T-helper 2 cell treated with Interferon-gamma antibody and Interleukin-4, amounts not matched to agents 100 ng/mL and 5 ng/mL, for 36 hours (primary cell): ENCODE measurements around the gene KLK8. TPM values are rescaled to one million over a fixed set of nuclear protein-coding genes. Genes with fewer than 3 reads are reported as not detected.

ENCODE experiments used
- intact Hi-C: fragments of 100-400 bp; cut with micrococcal nuclease; formaldehyde crosslinking; loops from one replicate; pipeline ENCODE4 v1.15.1; 2023
- total RNA-seq: library from RNA; stranded (reverse); gene quantifications from 2 replicates; pipeline ENCODE4 v1.2.3, GENCODE V29; 2022

Gene KLK8, protein sequence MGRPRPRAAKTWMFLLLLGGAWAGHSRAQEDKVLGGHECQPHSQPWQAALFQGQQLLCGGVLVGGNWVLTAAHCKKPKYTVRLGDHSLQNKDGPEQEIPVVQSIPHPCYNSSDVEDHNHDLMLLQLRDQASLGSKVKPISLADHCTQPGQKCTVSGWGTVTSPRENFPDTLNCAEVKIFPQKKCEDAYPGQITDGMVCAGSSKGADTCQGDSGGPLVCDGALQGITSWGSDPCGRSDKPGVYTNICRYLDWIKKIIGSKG
- total RNA-seq, result not detected in 2 replicates

DNA sequence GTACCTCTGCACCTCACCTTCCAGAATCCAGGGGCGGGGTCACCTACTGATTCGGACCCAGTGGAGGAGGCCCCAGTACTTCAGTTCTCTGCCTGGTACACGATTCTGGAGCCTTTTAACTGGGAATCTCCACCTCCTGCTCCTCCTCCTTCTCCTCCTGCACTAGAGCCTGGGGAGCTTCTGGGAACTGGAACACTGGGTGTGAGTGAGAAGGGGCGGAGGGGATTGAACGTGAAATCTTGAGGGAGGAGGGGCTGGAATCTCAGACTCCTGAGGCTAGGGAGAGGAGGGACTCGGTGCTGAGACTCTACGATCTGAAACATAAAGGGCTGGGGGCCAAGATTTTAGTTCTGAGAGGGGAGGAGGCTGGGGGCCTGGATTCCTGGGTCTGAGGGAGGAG, at the start of gene KLK8:
Gene KLK8 (minus strand): TSS at position 90 of the 400 bp plus-strand sequence. CDS start 437 bp downstream, outside the sequence.
- intact Hi-C loops, result no loop called here

DNA sequence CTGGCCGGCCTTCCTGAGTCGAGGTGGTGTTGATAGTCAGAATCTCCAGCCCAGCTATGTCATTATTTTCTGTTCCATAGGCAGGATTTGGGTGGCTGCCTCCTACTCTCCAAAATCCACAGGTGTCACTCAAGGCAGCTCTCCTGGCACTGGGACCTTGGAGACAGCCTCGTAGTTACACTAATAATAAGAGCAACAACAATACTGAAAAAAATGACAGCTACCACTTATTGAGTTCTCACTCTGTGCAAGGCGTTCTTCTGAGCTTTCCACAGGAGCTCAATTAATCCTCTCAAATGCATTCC, 45.6 kb upstream of the KLK8 start:
- intact Hi-C loops, result no loop called here

DNA sequence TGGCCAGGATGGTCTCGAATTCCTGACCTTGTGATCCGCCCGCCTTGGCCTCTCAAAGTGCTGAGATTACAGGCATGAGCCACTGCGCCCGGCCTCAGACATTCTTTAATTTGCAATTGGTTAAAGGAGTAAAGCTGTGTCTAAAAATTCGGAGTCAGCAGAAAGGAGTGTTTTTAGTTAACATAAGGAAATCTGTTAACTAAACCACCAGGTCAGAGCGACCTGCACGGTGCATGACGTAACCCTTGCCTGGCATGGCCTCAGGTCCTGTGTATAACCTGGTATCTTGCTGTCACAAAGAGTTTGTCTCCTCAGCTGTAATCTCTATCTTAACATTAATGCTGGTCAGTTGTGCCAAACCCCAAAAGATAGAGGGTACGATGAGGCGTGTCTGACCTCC, 42.9 kb upstream of the KLK8 start:
- intact Hi-C loops, result no loop called here

DNA sequence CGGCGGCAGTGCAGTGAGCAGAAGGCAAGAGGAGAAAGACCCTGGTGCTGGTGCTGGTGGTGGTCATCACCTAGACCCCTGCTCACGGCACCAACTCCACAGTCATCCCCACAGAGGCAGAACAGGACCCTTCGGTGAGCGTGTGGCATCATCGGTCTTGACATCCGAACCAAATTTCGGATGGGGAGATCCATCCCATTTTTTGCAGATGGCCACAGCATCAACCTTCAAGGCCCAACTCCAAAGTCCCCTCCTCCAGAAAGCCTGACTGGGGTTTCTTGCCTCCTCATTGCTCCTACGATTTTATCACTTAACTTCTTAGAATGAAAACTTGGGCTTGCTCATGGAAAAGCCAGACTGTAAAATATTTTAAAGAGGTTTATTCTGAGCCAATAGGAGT, 42.1 kb upstream of the KLK8 start:
- intact Hi-C loops, result no loop called here

DNA sequence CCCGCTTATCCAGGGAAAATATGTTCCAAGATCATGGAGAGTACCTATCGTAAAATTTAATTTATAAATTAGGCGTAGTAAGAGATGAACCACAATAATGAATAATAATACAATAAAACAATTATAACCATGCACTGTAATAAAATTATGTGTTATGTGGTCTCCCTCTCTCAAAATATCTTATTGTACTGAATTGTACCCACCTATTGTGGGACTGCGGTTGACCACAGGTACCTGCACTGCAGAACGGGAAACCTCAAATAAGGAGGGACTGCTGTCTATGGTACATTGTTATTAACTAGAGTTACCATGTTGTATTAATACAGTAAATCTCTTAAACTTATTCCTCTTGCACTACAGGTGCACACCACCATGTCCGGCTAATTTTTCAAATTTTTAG, 38.7 kb upstream of the KLK8 start:
- intact Hi-C loops, result no loop called here

DNA sequence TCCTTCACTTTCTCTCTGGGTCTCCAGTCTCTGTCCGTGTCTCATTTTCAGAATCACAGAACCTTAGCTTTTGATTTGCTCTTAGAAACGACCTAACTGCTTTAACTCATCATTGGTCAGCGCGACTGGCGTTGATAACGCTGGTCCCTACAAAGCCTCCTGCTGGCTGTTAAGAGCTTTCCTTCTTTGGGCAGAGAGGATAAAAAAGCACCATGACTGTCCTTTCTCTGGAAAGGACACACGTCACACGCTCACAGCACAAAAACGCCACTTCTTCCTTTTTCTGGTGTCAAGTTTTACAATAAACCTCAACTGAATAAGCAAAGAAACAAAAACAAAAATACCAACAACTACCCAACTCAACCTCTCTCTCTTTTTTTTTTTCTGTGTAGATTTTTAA, 35.1 kb upstream of the KLK8 start:
- intact Hi-C loops, result no loop called here

DNA sequence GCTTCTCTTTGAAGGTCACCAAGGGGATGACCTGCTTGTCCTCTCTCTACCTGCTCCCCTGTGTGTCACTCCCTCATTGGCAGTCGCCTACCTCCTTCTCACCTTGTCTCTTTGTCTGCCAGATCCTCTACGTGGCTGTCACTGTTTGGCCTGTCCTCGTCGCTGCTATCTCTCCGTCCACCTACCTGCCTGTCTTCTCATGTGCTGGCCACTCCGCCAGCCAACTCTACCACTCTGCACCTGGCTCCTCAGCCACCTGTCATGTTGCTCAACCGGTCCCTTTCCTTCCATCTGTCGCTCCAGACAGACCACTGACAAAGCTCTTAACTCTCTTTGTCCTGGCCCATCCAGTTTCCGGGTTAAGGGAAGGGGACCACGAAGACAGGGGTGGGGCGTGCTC, 33.3 kb upstream of the KLK8 start, which contains the start of gene KLK12:
Gene KLK12 (minus strand): TSS at position 299 of the 400 bp plus-strand sequence. CDS start 381 bp downstream, outside the sequence.
- intact Hi-C loops, result no loop called here

DNA sequence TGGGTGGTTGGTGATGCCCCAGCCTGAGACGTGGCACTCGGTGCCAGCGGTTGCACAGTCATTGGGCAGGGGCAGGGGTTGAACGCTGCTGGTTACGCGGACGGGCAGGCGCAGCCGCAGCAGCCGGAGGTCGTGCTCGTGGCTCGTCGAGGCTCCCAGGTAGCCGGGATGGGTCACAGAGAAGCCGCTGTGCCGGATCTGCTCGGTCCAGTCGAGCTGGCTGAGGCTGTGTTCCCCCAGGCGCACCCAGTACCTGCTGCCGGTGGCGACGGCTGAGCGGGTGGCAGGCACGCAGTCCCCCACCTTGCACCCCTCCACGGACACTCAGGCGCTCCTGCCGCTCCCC, 30.4 kb upstream of the KLK8 start:
- intact Hi-C loops, result no loop called here

DNA sequence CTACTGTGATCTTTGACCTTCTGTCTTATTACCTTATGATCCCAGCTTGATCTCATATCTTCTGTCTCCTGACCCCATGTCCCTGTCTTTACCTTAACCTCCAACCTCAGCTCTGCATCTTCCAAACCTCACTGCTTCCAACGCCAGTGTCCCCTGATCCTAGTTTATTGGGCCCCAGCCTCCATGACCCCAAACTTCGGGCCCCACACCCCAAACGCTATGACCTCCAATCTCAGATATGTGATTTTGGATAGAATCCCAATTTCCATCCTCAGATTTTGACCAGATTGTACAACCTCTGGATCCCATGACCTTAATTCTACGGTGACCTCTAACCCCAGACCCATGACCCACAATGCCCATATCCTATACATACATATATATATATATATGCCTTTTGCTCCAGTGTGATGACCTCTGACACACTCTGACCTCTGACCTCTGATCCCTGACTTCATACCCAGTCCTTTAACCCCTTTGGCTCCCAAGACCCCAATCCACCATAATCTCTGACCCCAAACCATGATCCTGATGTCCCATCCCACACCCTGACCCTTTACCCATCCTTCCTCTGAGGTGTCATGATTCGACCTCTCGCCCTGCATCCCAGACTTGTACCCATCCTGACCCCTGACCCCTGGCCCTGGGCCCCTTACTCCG, 29.9 kb upstream of the KLK8 start:
- intact Hi-C loops, result no loop called here

DNA sequence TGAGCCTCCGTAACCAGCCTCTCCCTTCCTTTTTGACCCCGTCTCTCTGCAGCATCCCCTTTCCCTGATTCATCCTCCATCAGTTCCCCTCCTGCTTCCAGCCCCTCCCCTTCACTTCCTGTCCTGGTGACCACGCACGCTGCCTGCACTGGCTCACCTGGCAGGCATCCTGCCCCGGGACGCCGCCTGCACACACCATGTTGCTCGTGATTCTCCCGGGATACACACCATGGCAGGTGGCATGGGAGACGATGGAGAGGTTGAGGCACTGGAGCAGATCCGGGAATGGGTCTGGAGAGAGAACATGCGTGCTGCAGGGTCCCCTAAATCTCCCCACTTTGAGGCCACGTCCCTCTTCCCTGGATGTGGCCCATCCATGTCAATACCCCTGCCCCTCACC, 29.2 kb upstream of the KLK8 start:
- intact Hi-C loops, result no loop called here

DNA sequence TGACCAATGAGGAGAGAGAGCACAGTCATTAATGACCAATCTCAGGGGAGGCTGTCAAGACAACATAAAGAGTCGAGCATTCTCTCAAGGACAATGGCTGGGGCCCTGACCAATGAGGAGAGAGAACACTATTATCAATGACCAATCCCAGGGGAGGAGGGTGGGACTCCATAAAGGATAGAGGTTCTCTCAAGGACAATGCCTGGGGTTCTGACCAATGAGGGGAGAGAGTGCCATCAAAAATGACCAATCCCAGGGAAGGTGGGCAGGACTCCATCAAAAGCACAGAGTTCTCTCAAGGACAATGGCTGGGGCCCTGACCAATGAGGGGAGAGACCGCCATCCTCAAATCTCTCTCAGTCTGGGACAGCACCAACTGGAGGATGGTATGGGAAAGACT, 28.3 kb upstream of the KLK8 start:
- intact Hi-C loops, result no loop called here

DNA sequence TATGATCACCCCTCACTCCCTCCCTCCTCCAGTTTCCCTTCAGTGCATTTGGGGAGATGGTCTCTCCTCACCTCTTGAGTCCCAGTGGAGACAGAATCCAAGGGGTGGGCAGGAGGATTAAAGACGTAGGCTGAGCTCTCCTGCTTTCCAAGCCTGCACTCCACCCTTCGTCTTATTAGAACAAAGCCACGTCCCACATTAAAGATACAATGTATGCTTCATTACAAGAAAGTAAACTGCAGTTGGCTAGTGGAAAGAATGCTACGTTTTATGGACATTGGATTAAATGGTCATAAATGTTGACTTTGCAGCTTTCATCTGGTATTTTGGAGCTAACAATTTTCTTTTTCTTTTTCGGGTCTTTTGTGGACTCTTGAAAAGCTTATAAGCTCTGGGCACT, 26.5 kb upstream of the KLK8 start:
- intact Hi-C loops, result no loop called here

DNA sequence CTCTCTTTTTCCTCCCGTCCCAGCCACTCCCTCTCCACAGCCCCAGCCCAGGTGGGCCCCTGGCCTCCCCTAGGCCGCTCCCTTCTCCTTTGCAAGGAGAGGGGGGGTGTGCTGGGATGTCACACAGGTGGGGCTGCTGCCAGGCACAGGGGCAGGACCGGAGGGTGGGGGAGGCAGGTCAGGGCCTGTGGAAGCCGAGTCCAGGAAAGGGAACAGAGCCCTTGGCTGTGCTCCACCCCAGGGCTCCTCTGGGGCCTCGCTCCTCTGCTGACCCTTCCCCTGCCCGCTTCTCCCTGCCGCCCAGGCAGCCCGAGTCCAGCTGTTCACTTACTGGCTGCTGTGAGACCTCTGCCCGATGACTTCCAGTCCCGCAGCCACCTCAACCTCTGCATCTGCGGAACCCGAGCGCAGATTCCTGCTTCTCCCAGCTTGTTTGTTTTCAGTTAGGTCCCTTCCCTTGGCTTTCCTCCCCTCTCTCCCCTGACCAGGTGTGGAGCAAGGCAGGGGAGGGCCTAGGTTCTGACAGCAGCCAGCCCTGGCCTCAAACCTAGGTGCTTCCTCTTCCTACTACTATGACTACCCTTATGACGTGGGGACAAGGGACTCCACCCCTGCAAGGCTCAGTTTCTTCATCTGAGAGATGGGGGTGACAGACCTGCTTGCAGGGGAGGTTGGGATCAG, 25.9 kb upstream of the KLK8 start:
- intact Hi-C loops, result no loop called here

DNA sequence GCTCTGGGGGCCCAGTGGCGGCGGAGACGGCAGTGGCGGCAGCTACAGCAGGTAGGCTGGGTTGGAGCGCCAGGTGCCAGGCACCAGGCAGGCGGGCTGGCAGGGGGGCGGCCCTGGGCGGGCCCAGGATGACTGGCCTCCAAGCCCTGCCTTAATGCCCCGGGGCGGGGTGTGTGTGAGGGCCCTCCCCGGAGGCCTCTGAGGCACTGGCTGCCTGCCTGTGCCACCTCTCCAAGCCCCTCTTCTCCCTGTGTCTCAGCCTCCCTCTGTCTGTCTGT, 25.1 kb upstream of the KLK8 start, which contains the start of gene KLK11:
Gene KLK11 (minus strand): TSS at position 63 of the 278 bp plus-strand sequence. CDS start 985 bp downstream, outside the sequence.
- intact Hi-C loops, result no loop called here

DNA sequence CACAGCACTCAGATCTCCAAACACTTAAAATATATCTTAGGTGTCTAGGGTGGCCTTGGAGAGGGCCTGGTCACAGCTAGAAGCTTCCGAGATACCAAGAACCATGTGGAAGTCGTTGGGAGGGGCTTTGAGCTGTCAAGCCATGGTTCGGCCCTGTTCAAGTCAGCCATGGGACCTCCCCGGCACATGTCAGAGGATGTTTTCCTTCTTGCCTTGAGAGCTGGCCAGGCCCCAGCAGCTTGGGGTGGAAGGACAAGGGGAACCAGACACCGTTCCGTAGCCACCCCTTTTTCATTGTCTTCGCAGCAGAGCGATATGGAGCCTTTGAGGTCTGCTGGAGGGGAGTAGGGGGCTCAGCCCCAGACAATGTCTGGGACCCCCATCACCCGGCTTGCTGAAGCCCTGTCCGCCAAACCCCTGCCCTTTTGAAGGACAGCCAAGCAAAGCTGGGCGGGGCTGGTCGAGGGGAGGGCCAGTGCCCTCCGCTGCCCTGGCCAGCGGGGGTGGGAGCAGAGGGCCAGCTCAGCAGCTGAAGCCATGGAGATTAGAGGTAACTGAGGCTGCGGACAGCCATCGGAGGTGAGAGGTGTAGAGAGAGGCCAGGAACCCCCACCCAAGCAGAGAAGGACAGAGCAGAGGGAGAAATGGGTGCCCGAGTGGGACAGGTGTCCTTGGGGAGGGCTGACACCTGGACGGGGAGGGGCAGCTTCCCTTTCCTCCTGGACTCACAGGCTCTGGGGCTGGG, 24.6 kb upstream of the KLK8 start:
- intact Hi-C loops, result no loop called here

DNA sequence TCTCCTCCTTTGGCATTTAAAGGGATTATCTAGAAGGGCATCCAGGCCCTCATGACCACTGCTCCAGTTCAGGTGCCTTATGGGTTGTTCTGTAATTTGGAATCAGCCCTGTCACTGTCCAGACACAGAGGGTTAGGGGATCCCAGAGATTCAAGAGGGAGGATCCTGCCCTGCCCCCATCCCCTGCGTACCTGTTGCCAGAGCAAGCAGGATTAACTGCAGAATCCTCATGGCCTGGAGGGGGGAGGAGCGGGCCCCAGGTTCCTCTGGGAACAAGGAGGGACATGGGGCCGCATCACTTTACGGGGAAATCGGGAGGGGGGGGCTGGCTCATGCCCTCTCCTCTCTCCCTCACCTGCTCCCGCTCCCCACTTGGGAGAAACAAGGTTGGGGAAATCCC, 24.0 kb upstream of the KLK8 start:
- intact Hi-C loops, result no loop called here

DNA sequence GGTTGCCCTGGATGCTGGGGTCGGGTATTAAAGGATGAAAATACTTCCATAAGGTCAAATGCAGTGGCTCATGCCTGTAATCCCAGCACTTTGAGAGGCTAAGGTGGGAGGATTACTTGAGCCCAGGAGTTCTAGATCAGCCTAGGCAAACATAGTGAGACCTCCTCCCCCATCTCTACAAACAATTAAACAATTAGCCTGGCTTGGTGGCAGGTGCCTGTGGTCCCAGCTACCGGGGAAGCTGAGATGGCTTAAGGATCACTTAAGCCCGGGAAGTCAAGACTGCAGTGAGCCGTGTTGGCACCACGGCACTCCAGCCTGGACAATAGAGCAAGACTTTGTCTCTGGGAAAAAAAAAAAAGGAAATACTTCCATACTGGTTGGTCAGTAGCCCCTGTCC, 23.5 kb upstream of the KLK8 start:
- intact Hi-C loops, result no loop called here

DNA sequence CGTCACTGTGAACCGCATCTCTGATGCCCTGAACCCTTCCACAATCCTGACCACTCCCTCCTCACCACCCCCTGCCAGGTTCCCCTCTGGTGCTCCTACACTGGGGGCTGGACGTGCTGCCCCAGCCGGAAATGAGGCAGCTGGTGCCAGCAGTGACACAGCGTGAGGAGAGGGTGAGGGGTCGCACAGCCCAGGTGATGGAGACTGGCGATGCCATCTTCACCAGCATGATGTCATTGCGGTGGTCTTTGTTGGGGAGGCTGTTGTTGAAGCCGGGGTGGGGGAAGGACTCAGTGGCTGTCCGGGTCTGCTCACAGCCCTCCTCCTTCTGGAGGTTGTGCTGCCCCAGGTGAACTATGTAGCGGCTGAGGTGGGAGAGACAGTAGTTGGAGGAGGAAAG, 22.5 kb upstream of the KLK8 start:
- intact Hi-C loops, result no loop called here

DNA sequence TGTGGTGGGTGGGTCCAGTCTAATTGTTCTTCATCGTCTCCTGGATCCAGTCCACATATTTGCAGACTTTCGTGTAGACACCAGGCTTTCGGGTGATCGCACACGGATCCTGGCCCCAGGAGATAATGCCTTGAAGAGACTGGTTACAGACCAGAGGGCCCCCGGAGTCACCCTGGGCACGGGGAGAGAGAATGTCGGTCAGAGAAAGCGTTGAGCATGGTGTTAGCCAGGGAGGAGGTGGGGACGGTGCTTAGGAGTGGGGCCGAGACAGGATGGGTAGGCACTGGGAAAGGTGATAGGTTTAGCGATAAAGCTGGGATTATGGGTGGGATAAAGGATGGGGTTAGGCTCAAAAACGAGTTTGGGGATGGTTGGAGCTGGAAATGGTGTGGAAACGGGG, 21.1 kb upstream of the KLK8 start:
- intact Hi-C loops, result no loop called here

DNA sequence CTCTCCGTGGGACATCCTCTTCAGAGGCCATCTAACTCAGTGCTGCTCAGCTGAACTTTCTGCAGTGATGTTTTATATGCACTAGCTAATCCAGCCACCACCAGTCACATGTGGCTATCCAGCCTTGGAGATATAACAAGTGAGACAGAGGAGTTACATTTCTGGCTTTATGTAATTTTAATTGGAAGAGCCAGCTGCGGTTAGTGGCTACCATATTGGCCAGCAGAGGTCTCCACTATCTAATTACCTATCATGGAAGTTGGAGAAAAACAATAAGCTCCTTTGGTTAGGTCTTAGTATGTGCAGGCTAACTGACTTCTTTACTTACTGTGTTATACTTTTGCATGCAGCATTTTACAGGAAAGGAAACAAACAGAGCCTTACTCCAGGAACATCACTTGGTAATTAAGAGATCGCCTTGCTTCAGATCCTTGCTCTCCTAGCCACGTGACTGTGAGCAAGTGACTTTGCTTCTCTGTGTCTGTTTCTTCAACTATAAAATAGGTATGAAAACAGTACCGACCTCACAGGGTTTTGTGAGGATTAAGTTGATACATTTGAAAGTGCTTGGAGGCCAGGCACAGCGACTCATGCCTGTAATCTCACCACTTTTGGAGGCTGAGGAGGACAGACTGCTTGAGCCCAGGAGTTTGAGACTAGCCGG, 19.7 kb upstream of the KLK8 start:
- intact Hi-C loops, result loop anchor here (2.0 kb wide), 1 partner anchor 76 kb away; no protein-coding TSS in a partner anchor

DNA sequence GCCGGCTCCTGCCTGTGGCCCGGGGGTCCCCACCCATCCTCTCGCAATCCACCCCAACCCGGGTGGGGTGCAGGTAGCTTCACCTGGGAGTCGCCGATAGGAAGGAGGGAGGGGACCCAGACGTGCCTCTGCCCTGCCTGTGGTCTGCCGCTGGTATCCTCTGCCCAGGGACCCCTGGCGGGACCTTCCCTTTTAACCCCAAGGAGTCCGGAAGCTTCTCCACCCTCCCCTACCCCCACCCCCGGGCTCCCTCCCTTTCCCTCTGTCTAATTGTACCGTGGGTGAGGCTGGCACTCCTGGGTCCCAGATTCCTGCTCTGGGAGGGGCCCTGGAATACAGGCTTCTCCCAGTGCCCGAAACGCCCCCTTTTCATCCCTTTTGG, 18.1 kb upstream of the KLK8 start, which contains the start of gene KLK10:
Gene KLK10 (minus strand): TSS at position 166 of the 382 bp plus-strand sequence. CDS start 579 bp downstream, outside the sequence.
- intact Hi-C loops, result no loop called here
